Posterior vena cava (tissue), 2 donors: ENCODE measurements around the gene CTNND2. TPM values are rescaled to one million over a fixed set of nuclear protein-coding genes. Genes with fewer than 3 reads are reported as not detected.

Source experiments
- DNase-seq: peaks from one replicate; pipeline ENCODE4 v3.0.0-alpha.2; 2020; ENCODE audit warnings: low spot score
- intact Hi-C, 2 donors: fragments of 100-400 bp; cut with DNase I; formaldehyde crosslinking; loops; one replicate each; pipeline versions ENCODE4 v1.14.1 to v1.14.2; 2022 to 2023
- total RNA-seq, 2 donors: library from RNA; stranded (reverse); fragmentation: NEBNext Ultra II Directional; extraction: Animal tissue kit (Norgen Biotek cat#: 25700); gene quantifications; one replicate each; pipeline ENCODE4 v1.2.1, GENCODE V29; 2021
- donor health status: DM: yes; HTN: yes; CAD: no.
- donor health status: DM: yes; HTN: yes; CAD: no.

CTNND2 gene
- total RNA-seq, 2 donors from 2014 or later, result 0.46 to 1.6 TPM

- no peak for DNase-seq
- intact Hi-C loops, result no loop called here
Measured at GRCh38 chr5:11052871-11053270, 851.4 kb downstream of the CTNND2 start.

- DNase-seq, result no peak
- intact Hi-C loops, result no loop called here
Measured at GRCh38 chr5:11050596-11051304, 853.5 kb downstream of the CTNND2 start.

DNA sequence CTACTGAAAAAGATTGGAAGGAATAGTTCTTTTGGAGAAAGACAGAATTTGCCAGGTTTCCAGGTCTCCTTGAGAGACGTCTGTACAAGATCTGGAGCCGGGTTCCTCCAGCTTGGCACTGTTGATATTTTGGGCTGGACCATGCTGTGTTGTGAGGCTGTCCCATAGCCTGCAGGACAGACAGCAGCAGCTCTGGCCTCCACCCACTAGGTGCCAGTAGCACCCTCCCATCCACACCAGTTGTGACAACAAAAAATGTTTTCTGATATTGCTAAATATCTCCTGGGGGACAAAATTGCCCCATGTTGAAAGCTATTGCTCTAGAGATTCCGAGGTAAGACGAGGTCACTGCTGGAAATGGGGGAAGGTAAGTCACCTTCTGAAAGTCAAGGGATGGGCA lies 855.5 kb downstream of the CTNND2 start:
- no peak for DNase-seq
- intact Hi-C loops, result no loop called here

- intact Hi-C loops, result no loop called here
- DNase-seq, result no peak
Measured at GRCh38 chr5:11047625-11048024, 856.6 kb downstream of the CTNND2 start.

DNA sequence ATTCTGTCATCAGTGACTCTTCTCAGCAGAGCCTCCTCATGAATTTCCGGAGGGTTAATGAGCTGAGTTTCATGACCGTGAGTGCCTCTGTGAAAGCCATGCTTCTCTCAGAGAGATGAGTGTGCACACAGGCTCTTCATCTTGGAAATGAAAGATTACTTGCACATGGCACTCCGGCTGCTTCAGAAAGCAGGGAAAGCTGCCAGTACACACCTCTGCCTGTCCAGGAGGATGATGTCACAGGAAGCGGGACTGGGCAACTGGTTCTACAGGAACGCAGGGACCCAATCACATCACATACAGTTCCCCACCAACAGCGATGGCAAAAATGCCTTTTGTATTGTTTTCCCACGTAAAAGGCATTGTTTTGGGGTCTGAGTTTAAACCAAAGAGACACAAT lies 857.2 kb downstream of the CTNND2 start:
- intact Hi-C loops, result no loop called here
- DNase-seq, result no peak

GRCh38 chr5:11046160-11046559 lies 858.1 kb downstream of the CTNND2 start:
- intact Hi-C loops, result no loop called here
- no peak for DNase-seq

DNA sequence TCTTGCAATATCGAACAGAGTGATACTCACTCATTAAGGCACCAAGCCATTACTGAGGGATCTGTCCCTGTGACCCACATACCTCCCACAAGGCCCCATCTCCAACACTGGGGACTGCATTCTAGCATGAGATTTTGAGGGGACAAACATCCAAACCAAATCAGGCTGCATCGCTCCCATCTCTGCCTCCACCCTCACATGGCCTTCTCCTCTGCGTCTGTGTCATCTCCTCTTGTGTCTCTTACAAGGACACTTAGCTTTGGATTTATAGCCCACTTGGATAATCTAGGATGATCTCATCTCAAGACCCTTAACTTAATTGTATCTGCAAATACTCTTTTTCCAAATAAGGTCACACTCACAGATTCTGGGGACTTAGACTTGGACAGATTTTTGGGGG lies 858.8 kb downstream of the CTNND2 start:
- intact Hi-C loops, result no loop called here

DNA sequence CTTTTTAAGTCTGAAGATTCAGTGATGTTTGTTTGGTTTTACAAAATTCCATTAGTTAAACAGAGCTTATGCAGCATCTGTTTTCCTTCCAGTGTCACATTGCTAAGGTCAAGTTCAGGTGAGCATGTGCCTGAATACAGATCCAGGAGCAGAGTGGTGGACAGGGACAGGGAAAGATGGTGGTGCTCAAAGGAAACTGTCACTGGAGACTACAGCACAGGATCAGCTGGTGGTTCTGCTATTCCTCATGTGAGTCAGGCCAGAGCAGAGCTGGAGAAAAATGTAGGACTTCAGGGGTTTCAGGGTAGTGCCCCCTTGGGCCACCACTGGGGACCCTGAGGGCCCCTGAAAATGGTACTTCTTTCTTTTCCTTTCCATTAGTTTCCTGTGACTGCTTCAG lies 859.7 kb downstream of the CTNND2 start:
- intact Hi-C loops, result no loop called here

More for the DNA sequence above, 858.8 kb downstream of the CTNND2 start:
- DNase-seq, result no peak

DNA sequence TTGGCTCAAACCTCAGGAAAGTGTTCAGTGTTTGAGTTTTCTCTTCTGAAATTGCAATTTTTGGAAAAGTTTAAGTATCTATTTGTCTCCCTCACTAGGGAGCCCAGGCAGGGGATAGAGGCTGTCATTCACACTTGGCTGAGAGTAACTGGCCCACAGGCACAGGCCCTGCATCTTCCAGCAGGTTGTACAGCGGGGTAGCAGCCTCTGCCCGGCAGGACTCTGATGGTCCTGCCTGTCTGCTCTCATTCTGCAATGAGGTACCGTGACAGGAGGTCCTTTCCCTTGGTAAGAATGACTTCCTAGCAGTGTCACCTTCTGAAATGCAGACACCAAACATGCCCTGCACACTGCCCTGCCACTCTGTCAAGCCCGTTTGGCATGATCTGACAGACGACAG lies 860.4 kb downstream of the CTNND2 start:
- intact Hi-C loops, result no loop called here
- no peak for DNase-seq

More for the DNA sequence above, 859.7 kb downstream of the CTNND2 start:
- no peak for DNase-seq

DNA sequence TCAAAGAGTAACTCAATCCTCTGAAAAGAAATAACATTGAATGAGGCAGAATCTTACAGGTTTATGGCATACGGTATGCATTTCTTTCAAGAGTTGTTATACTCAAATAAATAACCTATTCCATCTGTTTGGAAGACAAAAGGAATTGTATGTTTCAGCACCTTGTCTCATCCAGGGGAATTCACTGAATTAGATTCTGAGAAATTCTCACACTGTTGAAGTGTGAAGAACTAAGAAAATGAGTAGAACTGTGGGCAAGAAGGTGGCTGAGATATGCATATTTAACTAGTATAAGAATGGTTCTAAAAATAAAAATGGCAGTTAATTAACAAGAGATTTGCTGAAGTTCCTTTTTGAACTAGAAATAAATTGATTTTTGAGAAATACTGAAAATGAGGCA lies 863.9 kb downstream of the CTNND2 start:
- DNase-seq, result no peak
- intact Hi-C loops, result no loop called here

- no peak for DNase-seq
- intact Hi-C loops, result no loop called here
Measured at GRCh38 chr5:11038772-11039171, 865.5 kb downstream of the CTNND2 start.

GRCh38 chr5:11037941-11038340 lies 866.3 kb downstream of the CTNND2 start:
- intact Hi-C loops, result no loop called here
- no peak for DNase-seq

DNA sequence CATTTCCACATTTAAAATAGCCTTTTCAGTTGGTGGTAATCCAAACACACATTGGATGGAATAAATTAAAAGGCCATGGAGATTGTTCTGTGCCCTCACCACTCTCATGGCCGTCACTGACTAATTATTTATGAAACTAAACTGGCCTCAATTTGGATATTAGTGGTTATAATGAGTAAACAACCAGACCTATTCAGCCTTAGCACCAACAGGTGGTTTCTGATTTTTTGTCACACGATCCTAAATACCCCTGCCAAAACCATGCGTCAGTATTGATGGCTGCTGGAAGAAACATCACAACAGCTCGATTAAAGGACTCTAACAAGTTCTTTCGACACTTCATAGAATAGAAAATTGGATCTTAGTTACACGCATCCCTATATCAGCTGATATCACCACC lies 867.2 kb downstream of the CTNND2 start:
- no peak for DNase-seq
- intact Hi-C loops, result no loop called here

- DNase-seq, result no peak
- intact Hi-C loops, result no loop called here
Measured at GRCh38 chr5:11030671-11031070, 873.6 kb downstream of the CTNND2 start.

DNA sequence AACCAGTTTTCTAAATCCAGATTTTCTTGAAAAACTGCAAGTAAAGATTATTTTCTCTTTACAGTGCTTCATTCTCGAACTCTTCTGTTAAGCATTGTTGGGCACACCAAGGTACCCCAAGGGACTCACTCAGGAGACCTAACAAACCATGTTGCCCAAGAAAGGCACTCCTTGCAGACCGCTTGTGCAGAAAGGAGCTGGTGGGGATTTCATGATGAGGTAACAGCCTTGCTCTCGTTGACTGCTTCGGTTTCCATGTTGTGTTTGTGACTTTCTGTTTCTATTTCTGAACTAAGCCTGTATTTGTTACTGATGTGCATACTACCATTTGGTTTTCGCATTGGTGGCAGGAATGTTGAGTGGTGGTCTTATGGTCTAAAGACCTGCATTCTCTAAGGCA lies 876.6 kb downstream of the CTNND2 start:
- intact Hi-C loops, result no loop called here
- DNase-seq, result no peak

DNA sequence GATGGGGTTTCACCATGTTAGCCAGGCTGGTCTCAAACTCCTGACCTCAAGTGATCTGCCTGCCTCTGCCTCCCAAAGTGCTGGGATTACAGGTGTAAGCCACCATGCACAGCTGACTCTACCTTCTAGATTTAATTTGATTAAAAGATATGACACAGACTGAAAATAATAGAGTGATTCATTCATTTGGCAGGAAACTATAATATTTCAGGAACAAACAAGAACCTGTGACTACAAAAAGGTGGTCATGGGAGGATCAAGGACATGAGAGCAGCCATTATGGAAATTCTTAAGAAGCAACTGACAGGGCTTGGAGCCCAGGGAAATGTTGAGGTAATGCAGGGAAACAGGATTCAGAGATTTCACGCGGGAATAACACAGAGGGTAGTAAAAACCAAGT lies 877.7 kb downstream of the CTNND2 start:
- intact Hi-C loops, result no loop called here
- no peak for DNase-seq

GRCh38 chr5:11023945-11024344 lies 880.3 kb downstream of the CTNND2 start:
- DNase-seq, result no peak
- intact Hi-C loops, result no loop called here

DNA sequence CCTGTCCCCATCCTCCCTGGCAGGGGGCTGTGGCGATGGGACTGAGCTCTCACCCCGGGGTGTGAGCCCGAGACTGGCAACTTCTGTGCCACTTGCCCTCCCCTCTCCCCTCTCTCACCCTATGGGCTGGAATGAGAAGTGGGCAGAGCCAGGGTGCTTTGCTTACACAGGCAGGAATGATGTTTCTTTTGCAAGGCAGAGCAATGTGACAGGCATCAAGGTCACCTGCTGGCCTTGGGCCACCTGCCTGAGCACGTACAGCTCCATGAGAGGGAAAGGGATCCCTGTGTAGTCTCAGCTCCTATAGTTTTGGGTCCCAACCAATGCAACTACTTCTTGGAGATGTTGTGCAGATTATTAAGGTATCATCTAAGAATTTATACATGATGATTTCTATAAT lies 890.5 kb downstream of the CTNND2 start:
- DNase-seq, result peak; percentile 30
- intact Hi-C loops, result no loop called here

DNA sequence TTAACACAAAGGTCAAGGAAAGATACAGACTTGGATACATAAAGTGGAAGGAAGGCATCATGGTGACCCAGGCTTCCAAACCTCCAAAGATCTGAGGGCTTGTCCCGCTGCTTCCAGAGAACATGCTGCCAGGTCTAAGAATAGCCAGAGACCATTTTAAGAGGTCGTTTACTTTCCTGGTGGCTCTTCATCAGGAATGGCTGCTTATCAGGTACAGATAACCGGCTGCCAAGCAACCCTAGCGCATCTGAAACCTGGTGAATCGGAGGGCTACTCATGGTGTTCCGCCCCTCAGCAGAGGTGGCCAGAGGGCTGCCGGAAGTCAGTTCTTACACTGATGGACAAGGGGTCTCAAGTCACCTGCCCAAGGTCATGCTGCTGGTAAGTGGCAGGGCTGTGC lies 892.0 kb downstream of the CTNND2 start:
- no peak for DNase-seq
- intact Hi-C loops, result no loop called here

GRCh38 chr5:11010429-11011210 lies 893.6 kb downstream of the CTNND2 start:
- intact Hi-C loops, result no loop called here
- DNase-seq, result no peak

DNA sequence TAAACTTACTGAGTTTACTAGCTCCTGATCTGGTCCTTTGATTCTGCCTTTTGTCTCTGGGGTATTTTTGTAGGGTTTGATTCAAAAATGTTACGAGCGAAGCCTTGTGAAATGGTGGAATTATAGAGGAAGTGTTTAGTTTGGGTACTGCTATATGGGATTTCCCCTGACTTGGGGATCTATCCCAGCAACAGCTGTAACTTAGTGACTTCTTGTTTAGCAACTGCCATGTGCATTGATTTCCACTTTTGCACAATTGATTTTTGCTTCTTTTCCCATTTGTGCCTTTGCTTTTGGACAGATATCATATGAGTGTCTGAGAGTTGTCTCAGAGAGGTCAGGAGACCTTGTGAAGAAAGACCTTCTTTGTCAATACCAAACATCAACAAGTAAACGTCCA lies 894.7 kb downstream of the CTNND2 start:
- intact Hi-C loops, result no loop called here
- DNase-seq, result no peak
